ENCODE measurements around the gene GTF3C5.
"Not testable (repeated sequence)": the region's sequence is repeated elsewhere in the genome, so short reads cannot be mapped to it uniquely, and the experiment has no call there.

GTF3C5 gene

DNA sequence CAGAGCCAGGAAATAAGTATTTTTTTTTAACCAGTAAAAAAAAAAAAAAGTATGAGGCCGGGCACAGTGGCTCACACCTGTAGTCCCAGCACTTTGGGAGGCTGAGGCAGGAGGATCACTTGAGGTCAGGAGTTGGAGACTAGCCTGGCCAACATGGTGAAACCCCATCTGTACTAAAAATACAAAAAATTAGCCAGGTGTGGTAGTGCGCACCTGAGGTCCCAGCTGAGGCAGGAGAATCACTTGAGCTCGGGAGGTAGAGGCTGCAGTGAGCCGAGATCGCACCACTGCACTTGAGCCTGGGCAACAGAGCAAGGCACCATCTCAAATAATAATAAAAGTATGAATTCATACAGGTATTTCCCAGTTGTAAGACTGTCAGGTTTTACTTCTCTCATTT lies 41.4 kb downstream of the GTF3C5 start:
- not testable (repeated sequence) for DNase-seq

DNA sequence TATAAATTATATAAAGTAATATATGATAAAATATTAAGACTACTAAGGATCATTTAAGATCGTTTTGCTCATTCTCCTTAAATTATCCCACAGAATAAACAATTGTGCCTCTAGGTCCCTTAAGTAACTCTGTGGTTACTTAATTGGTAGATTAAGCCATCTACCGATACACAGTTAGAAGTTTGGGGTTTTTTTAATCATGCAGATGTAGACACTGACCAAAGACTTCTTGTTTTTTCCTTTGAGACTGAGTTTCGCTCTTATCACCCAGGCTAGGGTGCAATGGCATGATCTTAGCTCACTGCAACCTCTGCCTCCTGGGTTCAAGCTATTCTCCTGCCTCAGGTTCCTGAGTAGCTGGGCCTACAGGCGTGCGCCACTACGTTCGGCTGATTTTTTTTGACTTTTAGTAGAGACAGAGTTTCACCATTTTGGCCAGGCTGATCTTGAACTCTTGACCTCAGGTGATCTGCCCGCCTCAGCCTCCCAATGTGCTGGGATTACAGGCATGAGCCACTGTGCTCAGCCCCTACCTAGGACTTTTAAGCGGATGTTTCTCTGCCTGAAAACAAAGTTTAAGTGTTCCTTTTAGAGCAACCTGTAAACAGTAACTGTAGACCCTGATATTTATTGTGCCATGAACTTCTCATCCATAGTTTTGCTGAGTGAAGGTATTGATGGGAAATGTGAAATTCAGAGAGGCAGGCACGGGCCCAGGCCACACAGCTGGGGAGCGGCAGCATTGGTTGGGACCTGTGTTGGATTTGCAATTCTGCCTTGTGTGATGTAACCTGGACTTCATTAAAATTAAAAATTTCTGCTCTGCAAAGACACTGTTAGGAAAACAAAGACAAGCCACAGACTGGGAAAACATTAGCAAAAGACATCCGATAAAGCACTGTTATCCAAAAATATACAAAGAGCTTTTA lies 42.6 kb downstream of the GTF3C5 start:
- DNase-seq, result no peak

DNA sequence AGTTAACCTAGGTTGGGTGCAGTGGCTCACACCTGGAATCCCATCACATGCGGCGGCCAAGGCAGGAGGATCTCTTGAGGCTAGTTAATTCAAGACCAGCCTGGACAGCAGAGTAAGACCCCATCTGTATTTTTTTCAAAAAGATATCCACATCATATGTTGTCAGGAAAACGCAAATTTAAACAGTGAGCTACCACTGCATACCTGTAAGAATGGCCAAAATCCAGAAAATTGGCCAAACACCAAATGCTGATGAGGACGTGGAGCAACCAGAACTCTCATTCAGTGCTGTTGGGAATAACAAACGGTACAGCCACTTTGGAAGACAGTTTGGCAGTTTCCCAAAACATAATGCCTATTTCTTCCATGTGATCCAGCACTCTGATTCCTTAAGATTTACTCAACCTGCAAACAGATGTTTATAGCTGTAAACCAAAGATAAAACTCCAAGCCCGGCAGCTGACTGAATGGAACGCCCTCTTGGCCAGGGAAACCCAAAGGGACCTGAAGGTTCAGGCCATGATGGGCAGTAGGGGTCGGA lies 43.4 kb downstream of the GTF3C5 start:
- DNase-seq, result no peak

DNA sequence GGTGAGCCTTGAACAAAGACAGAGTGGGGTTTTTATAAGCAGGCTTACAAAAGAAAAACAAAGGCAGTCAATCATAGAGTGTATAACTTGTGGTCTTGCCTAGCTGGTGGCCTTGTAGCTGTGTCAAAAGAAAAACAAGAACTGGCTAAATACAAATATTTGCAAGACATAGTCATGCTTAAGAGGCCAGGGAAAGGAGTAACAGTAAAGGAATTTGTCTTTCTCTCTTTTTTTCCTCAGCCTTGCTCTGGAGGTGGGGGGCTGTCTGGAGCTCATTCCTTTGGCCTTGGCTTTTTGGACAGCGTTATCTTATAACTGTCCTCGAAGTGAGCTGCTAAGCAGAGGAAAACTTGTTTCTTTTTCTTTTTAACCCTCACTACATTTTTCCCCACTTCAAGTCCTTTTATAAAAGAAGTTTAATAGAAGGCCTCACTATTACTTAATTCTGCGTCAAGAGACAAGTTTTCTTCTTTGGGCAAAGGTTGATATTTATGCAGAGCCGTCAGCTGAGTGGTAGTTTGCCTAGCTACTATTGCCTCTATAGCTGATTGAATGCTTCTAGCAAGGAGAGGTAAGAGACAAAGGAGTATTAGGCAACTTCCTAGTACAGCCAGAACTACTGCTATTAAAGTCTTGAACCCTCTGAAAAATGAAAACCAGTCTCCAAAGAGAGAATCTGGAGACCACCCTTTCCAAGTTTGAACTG lies 45.3 kb downstream of the GTF3C5 start:
- no peak for DNase-seq

DNA sequence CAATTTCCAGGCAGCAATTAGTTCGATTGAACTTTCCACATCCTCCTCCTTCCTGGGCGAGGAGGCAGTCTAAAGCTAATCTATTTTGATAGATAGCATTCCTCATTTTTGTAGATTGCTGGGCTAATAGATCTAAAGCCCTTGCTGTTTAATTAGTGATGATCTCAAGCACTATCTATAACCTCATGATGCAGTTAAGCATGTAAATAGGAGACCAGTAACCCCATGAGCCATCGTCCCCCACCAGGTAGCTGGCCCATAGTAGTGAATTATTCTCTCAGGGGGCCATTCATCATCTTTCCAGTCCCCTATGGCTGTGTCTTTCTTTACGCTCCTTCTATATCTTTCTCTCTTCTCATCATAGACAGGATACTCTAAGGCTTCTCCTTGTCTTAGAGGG lies 45.9 kb downstream of the GTF3C5 start:
- no peak for DNase-seq

DNA sequence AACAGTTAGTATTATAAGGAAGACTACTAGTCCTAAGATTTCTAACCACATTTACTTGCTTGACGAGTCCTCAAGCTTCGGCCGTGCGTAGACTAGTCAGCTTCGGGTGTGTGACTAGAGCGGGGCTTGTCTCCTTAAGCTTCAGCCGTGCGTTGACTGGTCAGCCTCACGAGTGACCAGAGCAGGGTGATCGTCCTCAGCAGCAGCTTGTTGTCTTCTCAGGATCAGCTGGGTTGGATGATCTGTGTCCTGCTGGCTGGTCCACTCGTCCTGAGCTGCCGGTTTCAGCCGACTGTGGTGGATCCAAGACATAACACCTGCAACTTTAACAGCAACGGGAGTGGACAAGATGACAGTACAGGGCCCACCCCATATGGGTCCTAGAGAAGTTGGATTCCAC lies 47.7 kb downstream of the GTF3C5 start:
- DNase-seq, result no peak

DNA sequence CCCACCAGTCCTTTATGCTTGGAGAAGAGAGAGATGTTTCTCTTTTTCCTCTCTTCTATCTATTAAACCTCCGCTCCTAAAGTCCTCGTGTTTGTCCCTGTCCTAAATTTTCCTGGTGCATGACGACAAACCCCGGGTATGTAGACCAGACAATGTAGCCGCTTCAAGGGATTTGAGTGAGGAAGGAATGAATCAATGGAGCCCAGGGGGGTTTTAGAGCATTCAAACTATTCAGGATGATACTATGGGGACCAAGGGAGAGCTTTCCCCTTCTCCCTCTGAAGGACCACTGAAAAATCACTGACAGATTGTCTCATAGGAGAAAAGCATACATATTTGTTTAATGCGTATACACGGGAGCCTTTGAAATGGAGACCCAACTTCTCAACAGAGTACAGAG lies 49.4 kb downstream of the GTF3C5 start:
- DNase-seq, result no peak

DNA sequence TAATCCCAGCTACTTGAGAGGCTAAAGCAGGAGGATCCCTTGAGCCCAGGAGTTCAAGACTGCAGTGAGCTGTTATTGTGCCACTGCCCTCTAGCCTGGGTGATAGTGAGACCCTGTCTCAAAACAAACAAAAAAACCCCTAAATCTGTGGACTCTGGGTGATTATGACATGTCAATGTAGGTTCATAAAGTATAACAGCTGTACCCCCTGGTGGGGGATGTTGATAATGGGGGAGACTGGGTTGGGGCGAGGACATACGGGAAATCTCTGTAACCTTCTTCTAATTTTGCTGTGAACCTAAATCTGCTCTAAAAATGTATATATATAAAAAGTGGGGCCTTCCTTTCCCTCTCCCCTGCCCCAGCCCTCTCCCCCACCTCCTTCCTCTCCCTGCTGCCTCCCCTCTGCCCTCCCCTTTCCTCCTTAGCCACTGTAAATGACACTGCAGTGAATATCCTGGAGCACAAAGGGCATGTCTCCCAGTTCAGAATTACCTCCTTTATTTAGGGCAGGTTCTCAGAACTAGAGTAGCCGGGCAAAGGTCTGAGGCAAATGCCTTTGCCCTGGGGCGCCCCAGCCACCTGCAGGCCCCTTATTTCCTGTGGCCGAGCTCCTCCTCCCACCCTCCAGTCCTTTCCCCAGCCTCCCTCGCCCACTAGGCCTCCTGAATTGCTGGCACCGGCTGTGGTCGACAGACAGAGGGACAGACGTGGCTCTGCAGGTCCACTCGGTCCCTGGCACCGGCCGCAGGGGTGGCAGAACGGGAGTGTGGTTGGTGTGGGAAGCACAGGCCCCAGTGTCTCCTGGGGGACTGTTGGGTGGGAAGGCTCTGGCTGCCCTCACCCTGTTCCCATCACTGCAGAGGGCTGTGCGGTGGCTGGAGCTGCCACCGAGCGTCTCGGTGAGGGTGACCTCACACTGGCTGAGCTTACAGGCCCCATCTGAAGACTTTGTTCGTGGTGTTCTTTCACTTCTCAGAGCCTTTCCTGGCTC lies 50.3 kb downstream of the GTF3C5 start:
- not testable (repeated sequence) for DNase-seq

DNA sequence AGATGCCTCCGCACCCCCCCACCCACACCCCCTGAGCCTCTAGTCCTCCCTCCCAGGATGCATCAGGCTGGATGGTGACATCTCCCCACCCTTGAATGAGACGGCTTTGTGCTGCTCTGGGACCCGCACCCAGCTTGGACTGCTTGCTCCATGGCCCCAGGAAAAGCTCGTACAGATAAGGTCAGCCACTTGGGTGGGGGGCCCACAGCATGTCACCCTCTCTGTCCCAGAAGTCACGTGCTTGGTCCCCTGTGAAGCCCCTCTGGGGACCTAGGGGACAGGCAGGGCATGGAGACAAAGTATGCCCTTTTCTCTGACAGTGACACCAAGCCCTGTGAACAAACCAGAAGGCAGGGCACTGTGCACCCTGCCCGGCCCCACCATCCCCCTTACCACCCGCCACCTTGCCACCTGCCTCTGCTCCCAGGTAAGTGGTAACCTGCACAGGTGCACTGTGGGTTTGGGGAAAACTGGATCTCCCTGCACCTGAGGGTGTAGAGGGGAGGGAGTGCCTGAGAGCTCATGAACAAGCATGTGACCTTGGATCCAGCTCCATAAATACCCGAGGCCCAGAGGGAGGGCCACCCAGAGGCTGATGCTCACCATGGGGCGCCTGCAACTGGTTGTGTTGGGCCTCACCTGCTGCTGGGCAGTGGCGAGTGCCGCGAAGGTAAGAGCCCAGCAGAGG lies 51.3 kb downstream of the GTF3C5 start:
- not testable (repeated sequence) for DNase-seq

DNA sequence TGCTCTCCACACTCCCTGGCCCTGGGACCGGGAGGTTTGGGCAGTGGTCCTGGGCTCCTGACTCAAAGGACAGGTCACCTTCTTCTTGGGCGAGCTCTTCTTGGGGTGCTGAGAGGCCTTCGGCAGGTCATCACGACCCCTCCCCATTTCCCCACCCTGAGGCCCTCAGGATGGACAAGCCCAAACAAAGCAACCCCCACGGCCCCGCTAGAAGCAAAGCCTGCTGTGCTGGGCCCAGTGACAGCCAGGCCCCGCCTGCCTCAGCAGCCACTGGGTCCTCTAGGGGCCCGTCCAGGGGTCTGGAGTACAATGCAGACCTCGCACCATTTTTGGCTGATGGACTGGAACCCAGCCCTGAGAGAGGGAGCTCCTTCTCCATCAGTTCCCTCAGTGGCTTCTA lies 52.9 kb downstream of the GTF3C5 start:
- not testable (repeated sequence) for DNase-seq

DNA sequence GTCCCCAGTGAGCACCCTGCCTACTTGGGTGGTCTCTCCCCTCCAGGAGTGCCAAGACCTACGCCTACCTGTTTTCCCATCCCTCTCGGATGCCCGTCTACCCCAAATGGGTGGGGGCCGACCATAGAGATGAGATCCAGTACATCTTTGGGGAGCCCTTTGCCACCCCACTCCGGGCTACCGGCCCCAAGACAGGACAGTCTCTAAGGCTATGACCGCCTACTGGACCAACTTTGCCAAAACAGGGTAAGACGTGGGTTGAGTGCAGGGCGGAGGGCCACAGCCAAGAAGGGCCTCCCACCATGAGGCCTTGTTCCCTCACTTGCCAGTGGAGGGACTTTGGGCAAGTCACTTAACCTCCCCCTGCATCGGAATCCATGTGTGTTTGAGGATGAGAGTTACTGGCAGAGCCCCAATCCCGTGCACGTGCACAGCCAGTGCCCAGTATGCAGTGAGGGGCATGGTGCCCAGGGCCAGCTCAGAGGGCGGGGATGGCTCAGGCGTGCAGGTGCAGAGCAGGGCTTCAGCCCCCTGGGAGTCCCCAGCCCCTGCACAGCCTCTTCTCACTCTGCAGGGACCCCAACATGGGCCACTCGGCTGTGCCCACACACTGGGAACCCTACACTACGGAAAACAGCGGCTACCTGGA lies 55.5 kb downstream of the GTF3C5 start:
- DNase-seq, result not testable (repeated sequence)

DNA sequence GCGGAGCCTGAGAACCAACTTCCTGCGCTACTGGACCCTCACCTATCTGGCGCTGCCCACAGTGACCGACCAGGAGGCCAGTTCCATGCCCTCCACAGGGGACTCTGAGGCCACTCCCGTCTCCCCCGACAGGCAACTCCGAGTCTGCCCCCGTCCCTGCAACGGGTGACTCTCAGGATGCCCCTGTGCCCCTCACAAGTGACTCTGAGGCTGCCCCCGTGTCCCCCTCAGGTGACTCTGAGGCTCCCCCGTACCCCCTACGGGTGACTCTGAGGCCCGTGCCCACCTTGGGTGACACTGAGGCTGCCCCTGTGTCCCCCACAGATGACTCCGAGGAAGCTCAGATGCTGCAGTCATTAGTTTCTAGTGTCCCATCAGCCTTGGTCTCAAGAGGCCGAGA lies 56.1 kb downstream of the GTF3C5 start:
- no peak for DNase-seq

DNA sequence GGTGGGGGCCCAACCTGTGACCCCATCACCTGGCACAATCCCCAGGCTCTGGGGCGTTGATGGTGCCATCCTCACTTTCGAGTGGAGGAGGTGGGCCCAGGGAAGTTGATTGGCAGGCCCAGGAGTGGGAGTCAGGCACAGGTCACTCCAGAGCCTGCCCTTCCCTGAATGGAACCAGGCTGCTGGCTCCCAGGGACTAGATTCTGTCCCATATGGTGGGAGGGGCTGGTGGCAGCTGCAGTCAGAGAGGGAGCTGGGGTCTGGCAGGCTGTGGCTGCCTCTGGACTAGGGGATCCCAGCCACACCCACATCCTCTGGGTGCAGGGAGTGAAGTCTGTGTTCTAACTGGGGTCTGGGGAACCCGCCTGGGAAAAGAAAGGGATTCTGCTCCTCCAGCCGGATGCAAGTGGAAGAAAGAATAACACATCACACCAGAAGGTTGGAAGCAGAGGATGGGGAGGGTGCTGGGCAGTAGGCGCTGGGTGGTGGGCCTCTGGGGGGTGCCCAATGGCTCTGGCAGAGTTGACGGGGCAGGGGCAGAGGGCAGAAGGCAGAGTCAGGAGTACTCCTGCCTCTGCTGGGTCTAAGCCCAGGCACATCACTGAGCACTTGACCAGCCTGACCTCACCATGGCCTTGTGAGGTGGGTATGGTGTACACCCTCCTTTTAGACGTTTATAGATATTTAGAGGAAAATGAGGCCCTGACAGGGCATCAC lies 56.8 kb downstream of the GTF3C5 start:
- peak in 1 of 2 experiments; percentile 44 for DNase-seq

DNA sequence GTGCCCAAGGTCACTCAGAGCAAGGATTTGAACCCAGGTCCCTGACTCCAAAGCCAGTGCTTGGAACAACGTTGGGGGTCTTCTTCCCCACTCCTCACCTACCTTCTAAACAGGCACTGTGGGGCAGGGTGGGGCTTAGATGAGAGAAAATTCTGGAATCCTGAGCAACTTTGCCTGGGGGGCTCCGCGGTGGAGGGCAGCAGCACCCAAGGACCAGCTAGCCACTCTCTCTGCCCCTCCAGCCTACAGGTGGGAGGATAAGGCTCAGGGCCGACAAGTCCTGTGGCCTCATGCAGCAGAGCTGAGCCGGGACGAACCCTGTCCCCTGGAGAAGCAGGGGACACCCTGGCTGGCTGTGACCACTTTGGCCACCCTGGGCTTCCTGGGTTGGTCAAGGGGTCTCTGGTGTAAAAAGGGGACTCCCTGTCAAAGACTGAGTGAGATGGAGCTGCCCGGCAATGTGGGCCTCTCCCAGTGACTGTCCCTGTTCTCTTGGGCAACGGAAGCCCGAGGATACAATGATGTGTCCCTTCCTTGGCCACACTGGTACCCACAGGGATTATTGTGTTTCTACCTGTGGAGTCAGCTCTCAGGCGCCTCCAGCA lies 57.5 kb downstream of the GTF3C5 start:
- no peak for DNase-seq

DNA sequence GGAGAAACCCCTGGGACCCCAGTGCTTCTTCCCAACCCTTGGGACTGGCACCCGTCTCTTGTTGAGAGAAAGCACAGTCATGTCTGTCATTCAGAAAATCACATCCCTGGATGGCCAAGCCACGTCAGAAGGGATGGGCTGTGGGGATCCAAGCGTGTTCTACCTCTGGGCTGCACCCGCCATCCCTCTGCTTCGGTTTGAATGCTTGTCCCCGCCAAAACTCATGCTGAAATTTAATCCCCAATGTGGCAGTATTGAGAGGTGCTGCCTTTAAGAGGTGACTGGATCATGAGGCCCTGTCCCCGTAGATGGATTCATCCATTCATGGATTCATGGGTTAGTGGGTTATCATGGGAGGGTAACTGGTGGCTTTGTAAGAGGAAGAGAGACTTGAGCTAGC lies 58.0 kb downstream of the GTF3C5 start:
- no peak for DNase-seq

DNA sequence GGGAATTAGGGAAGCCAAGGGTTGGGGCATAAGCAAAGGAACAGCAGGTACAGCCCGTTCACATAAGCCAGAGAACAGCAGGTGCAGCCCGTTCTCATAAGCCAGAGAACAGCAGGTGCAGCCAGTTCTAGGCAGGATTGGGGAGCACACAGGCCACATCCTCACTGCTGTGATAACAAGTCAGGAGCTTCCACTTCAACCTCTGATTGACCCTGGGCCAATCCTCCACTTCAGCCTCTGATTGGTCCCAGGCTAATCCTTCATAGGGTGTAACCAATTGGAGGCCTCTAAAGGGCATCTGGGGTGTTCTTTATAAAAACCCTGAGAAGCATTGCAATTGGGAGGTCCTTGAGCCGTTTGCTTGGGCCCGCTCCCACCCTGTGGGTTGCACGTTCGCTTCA lies 58.5 kb downstream of the GTF3C5 start:
- DNase-seq, result peak; percentile 85 to 97

DNA sequence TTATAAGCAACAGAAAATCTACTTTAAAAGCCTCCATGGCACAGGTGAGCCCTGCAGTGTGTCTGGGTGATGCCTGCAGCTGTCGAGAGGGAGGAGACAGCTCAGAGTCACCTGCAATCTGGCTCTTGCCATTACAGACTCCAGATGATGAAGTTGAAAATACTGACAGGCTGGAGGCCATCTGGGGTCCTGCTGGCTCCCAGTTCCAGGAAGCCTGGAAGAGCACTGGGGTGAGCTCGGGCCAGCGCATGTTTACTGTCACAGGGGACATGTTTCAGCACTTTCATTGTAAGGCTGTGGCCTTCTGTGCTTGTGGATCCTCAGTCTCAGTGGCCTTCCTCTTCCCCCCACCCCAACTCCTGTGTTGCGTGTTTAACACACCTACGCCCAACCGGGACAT lies 59.4 kb downstream of the GTF3C5 start:
- peak; percentile 75 to 94 for DNase-seq

DNA sequence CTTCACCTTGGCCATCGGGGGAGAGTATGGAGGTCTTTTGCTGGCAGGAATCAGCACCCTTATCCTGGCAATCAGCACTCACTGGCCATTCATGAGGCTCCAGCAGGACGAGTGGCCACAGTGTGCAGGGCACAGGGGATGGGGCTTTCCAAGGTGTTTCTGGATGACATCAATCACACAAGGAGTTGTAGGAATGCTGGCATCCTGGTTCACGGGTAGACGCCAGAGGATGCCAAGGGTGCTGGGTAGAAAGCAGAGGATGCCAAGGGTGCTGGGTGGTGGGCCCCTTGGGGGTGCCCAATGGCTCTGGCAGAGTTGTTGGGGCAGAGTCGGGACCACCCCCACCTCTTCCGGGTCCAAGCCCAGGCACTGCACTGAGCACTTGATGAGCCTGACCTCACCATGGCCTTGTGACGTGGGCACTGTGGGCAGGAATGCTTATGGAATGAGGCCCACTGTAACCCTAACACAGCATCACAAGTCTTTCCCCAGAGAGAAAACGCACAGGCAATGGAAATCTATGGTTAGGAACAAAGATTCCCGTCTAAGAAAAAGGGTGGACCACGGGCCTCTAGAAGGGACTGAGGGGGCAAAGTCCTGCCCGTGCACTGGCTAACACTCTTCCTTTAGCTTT lies 60.1 kb downstream of the GTF3C5 start:
- no peak for DNase-seq

DNA sequence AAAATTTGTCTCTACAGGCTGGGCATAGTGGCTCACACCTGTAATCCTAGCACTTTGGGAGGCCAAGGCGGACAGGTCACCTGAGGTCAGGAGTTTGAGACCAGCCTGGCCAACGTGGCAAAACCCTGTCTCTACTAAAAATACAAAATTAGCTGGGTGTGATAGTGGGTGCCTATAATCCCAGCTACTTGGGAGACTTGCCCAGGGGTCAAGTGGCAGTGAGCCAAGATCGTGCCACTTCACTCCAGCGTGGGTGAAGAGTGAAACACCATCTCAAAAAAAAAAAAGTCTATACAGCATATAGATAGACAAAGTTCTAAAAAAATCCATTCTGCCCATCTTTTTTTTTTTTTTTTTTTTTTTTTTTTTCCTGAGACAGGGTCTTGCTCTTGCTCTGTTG lies 63.6 kb downstream of the GTF3C5 start:
- DNase-seq, result not testable (repeated sequence)
